A549 (cell line): Measurements from ENCODE around the gene GMDS. TPM values are rescaled to one million over a fixed set of nuclear protein-coding genes. Genes with fewer than 3 reads are reported as not detected.

ENCODE experiments used
- ATAC-seq, 2 experiments: fragments of 200-7000 bp in 1 of 2; fragments of >200 bp in 1 of 2; cut with Nextera tagmentation in 1 of 2; cut with Tn5 transposase in 1 of 2; 3 replicates each; pipeline versions ENCODE4 v1.8.0 to v1.9.1; 2018 to 2020; ENCODE audit warnings: mild to moderate bottlenecking in 1 of 2, moderate library complexity in 1 of 2
- CTCF ChIA-PET: fragments of 300-600 bp; sonication (Branson Sonifier 250); formaldehyde crosslinking; extraction: SDS; loops from one replicate; lab custom pipeline; 2021; ENCODE audit warnings: antibody characterized with exemption, inconsistent platforms; lab: Yijun Ruan, JAX
- POLR2A ChIA-PET: fragments of 350-600 bp; formaldehyde crosslinking; extraction: SDS; loops from one replicate; lab custom pipeline; 2021; ENCODE audit warnings: antibody characterized with exemption, inconsistent platforms; lab: Yijun Ruan, JAX
- DNase-seq, 2 experiments: peaks; one replicate each; pipeline versions ENCODE4 v3.0.0 to v3.0.0-alpha.2; 2011 to 2016; ENCODE audit warnings: low read depth in 1 of 2, low spot score in 1 of 2
- FAIRE-seq: peaks from 2 replicates; lab custom pipeline; 2011; peaks lifted over from hg19 to GRCh38; lab: Jason Lieb, UNC
- H3K27ac ChIP-seq, 2 experiments: fragments of >200 bp; sonication (Bioruptor Twin); formaldehyde crosslinking; 3 replicates each; pipeline ENCODE4 v1.5.1; 2016 to 2017
- H3K4me1 ChIP-seq: fragments of >200 bp; sonication (Bioruptor Twin); formaldehyde crosslinking; 3 replicates; pipeline ENCODE4 v1.6.1; 2016
- H3K4me2 ChIP-seq: fragments of >200 bp; sonication (Bioruptor Twin); formaldehyde crosslinking; 3 replicates; pipeline ENCODE4 v1.6.1; 2016
- H3K4me3 ChIP-seq: fragments of >200 bp; sonication (Bioruptor Twin); formaldehyde crosslinking; 3 replicates; pipeline ENCODE4 v1.5.1; 2016
- H3K9me3 ChIP-seq: fragments of >200 bp; sonication (Bioruptor Twin); formaldehyde crosslinking; 3 replicates; pipeline ENCODE4 v1.6.1; 2016
- BHLHE40 ChIP-seq: IDR thresholded peaks from 2 replicates; pipeline ENCODE4 v1.6.1; 2012; ENCODE audit warnings: low read depth, low read length, inconsistent platforms
- CHD2 ChIP-seq: fragments of 150-350 bp; IDR thresholded peaks from 2 replicates; pipeline ENCODE4 v1.6.1; 2014; ENCODE audit warnings: low read length; ENCODE audit not compliant: partially characterized antibody
- E2F6 ChIP-seq: IDR thresholded peaks from 2 replicates; pipeline ENCODE4 v1.6.1; 2012; ENCODE audit warnings: low read depth, borderline replicate concordance
- ELK1 ChIP-seq: fragments of 150-350 bp; IDR thresholded peaks from 2 replicates; pipeline ENCODE4 v1.6.1; 2014; ENCODE audit warnings: low read depth, mild to moderate bottlenecking, low read length
- ESRRA ChIP-seq: fragments of 150-350 bp; IDR thresholded peaks from 2 replicates; pipeline ENCODE4 v1.6.1; 2014; ENCODE audit warnings: mild to moderate bottlenecking, low read length, borderline replicate concordance
- FOSL2 ChIP-seq, 2 experiments: fragments of 450-650 bp in 1 of 2; fragments of >200 bp in 1 of 2; sonication (Bioruptor Twin) in 1 of 2; formaldehyde crosslinking; IDR thresholded peaks; 2 replicates each; pipeline versions ENCODE4 v1.5.0 to v1.6.1; 2016 to 2020; ENCODE audit warnings: mild to moderate bottlenecking in 1 of 2, moderate library complexity in 1 of 2
- GATA3 ChIP-seq: IDR thresholded peaks from 2 replicates; pipeline ENCODE4 v1.6.1; 2012; ENCODE audit warnings: borderline replicate concordance
- HDAC2 ChIP-seq: fragments of 200-600 bp; sonication (generic); IDR thresholded peaks from 2 replicates; pipeline ENCODE4 v1.6.1; 2016
- HOXB5 ChIP-seq: fragments of 250-450 bp; sonication (Bioruptor Pico); IDR thresholded peaks from 2 replicates; pipeline ENCODE4 v1.5.0; 2020; ENCODE audit warnings: mild to moderate bottlenecking, moderate library complexity
- MAFK ChIP-seq: fragments of 450-650 bp; IDR thresholded peaks from 2 replicates; pipeline ENCODE4 v1.6.1; 2014; ENCODE audit not compliant: partially characterized antibody
- NPAS2 ChIP-seq: fragments of 250-450 bp; sonication (Bioruptor Pico); IDR thresholded peaks from 2 replicates; pipeline ENCODE4 v1.8.0; 2022; ENCODE audit warnings: mild to moderate bottlenecking, moderate library complexity, borderline replicate concordance
- NR3C1 ChIP-seq: fragments of >200 bp; sonication (Bioruptor Twin); formaldehyde crosslinking; IDR thresholded peaks from 3 replicates; pipeline ENCODE4 v1.6.1; 2017
- PBX3 ChIP-seq: IDR thresholded peaks from 2 replicates; pipeline ENCODE4 v1.6.1; 2012
- PHF8 ChIP-seq: fragments of 200-600 bp; sonication (generic); IDR thresholded peaks from 2 replicates; pipeline ENCODE4 v1.6.1; 2016; ENCODE audit warnings: low read depth, mild to moderate bottlenecking, antibody characterized with exemption, moderate library complexity, borderline replicate concordance
- RCOR1 ChIP-seq: fragments of 150-350 bp; IDR thresholded peaks from 2 replicates; pipeline ENCODE4 v1.6.1; 2014; ENCODE audit warnings: antibody characterized with exemption, low read length, low read depth
- REST ChIP-seq: fragments of 200-600 bp; sonication (generic); IDR thresholded peaks from 2 replicates; pipeline ENCODE4 v1.6.1; 2016; ENCODE audit warnings: antibody characterized with exemption, mild to moderate bottlenecking, moderate library complexity
- RNF2 ChIP-seq: fragments of 200-600 bp; sonication (generic); IDR thresholded peaks from 2 replicates; pipeline ENCODE4 v1.6.1; 2016; ENCODE audit warnings: low read depth, mild to moderate bottlenecking, antibody characterized with exemption, moderate library complexity, borderline replicate concordance
- SMC3 ChIP-seq: fragments of >200 bp; sonication (Bioruptor Twin); formaldehyde crosslinking; IDR thresholded peaks from 3 replicates; pipeline ENCODE4 v1.6.1; 2018; ENCODE audit warnings: inconsistent platforms
- TFCP2L1 ChIP-seq: fragments of 250-450 bp; sonication (Bioruptor Pico); IDR thresholded peaks from 2 replicates; pipeline ENCODE4 v1.5.0; 2021; ENCODE audit warnings: mild to moderate bottlenecking
- ZC3H11A ChIP-seq: fragments of 450-650 bp; IDR thresholded peaks from 2 replicates; pipeline ENCODE4 v1.6.1; 2014; ENCODE audit warnings: antibody characterized with exemption, mild to moderate bottlenecking
- WGBS: methylation state at CpG from one replicate; pipeline ENCODE4 v1.1.6; 2017; ENCODE audit errors: missing lambda C conversion rate; 5-methylcytosine and 5-hydroxymethylcytosine counted together
- polyA plus RNA-seq, 4 experiments: library from polyadenylated mRNA; depleted of rRNA in 3 of 4; stranded (reverse); fragments of >200 nt; fragmentation: RNase III in 1 of 4; extraction: RNeasy Plus Mini Kit Qiagen cat#74134 plus additional on column Dnase treatment in 1 of 4; gene quantifications; 2 replicates in 3 of 4; 3 replicates in 1 of 4; pipeline ENCODE4 v1.2.3, GENCODE V29; 2011 to 2017

Gene GMDS
- polyA plus RNA-seq, 2 of the 4 experiments (the other 2 are of a cell fraction) = 9.9 to 12.4 TPM

GRCh38 chr6:1971612-1972011 is 273.8 kb downstream of the GMDS start:
- no peak overlapping the region for H3K4me2 ChIP-seq
- H3K4me1 ChIP-seq = no peaks in the 10 kb centered on the region
- POLR2A ChIA-PET = no interaction called here
- ATAC-seq (no peak), DNase-seq (no peak), FAIRE-seq (no peak)
- H3K27ac ChIP-seq = no peak overlapping the region
- H3K4me3 ChIP-seq = no peak overlapping the region
- no peaks in the 10 kb centered on the region for H3K9me3 ChIP-seq
- CTCF ChIA-PET = no interaction called here
- 41% methylated on average over 5 of the region's 5 CpGs for WGBS
- TF ChIP-seq ZC3H11A (no peak), SMC3 (no peak), FOSL2 (IDR thresholded peaks at IDR 0.05) (no peak), FOSL2 (CRISPR knock-in tag; IDR thresholded peaks at IDR 0.05) (no peak), E2F6 (no peak), MAFK (no peak), GATA3 (no peak), HOXB5 (no peak), HDAC2 (no peak), NR3C1 (no peak), ELK1 (no peak), PBX3 (no peak)

- Histone ChIP-seq H3K9me3 (no peaks in the 10 kb centered on the region), H3K4me2 (no peak overlapping the region), H3K4me1 (no peaks in the 10 kb centered on the region), H3K27ac (no peak overlapping the region), H3K4me3 (no peak overlapping the region)
- POLR2A ChIA-PET = no interaction called here
- ATAC-seq (no peak), FAIRE-seq (no peak), DNase-seq (no peak)
- 90% methylated on average over 5 of the region's 8 CpGs for WGBS
- CTCF ChIA-PET = no interaction called here
- TF ChIP-seq RCOR1 = no peak
- TF ChIP-seq TFCP2L1 (CRISPR knock-in tag) = no peak
- TF ChIP-seq RNF2 = no peak
- no peak for TF ChIP-seq NPAS2 (CRISPR knock-in tag)
- no peak for TF ChIP-seq REST
- no peak for TF ChIP-seq ESRRA
- no peak for TF ChIP-seq ELK1
- TF ChIP-seq HOXB5 = no peak
- TF ChIP-seq PHF8 = no peak
- no peak for TF ChIP-seq CHD2
- no peak for TF ChIP-seq BHLHE40
These were observed 275.2 kb downstream of the GMDS start for GRCh38 chr6:1970151-1970561.
